Upper lobe of left lung (tissue), 6 donors: ENCODE data around the gene RASD1. TPM values are rescaled to one million over a fixed set of nuclear protein-coding genes. Genes with fewer than 3 reads are reported as not detected.
A peak's percentile ranks its signal among the peaks of the same experiment; 100 is the strongest.

Experiments
- ATAC-seq, 2 donors: fragments of 200-7000 bp; cut with Tn5 transposase; one replicate each; pipeline ENCODE4 v1.9.1; 2022; ENCODE audit warnings: mild to moderate bottlenecking in 2 of 2, moderate library complexity in 2 of 2; ENCODE audit not compliant: low FRiP score in 2 of 2
- DNase-seq, 2 donors: peaks; one replicate each; pipeline ENCODE4 v3.0.0-alpha.2; 2019 to 2020
- H3K27ac ChIP-seq, 4 donors: fragments of 200-600 bp; sonication (generic); one replicate each; pipeline ENCODE4 v1.5.1; 2016 to 2019
- H3K27me3 ChIP-seq, 4 donors: fragments of 200-600 bp; sonication (generic); one replicate each; pipeline ENCODE4 v1.5.1; 2017 to 2019
- H3K36me3 ChIP-seq, 4 donors: fragments of 200-600 bp; sonication (generic); one replicate each; pipeline ENCODE4 v1.5.1; 2016 to 2019
- H3K4me1 ChIP-seq, 4 donors: fragments of 200-600 bp; sonication (generic); one replicate each; pipeline ENCODE4 v1.5.1; 2018 to 2019
- H3K4me3 ChIP-seq, 4 donors: fragments of 200-600 bp; sonication (generic); one replicate each; pipeline ENCODE4 v1.5.1; 2017 to 2019; ENCODE audit warnings: mild to moderate bottlenecking in 2 of 4, moderate library complexity in 1 of 4
- H3K9me3 ChIP-seq, 4 donors: fragments of 200-600 bp; sonication (generic); one replicate each; pipeline ENCODE4 v1.5.1; 2018 to 2019
- EP300 ChIP-seq, 4 donors: sonication (generic); formaldehyde crosslinking; IDR thresholded peaks; one replicate each; pipeline ENCODE4 v1.5.1; 2017; ENCODE audit warnings: antibody characterized with exemption in 4 of 4, control low read depth in 2 of 4
- POLR2A ChIP-seq, 4 donors: fragments of 450-650 bp; IDR thresholded peaks; one replicate each; pipeline ENCODE4 v1.5.1; 2016 to 2017; ENCODE audit warnings: antibody characterized with exemption in 4 of 4, mild to moderate bottlenecking in 2 of 4
- POLR2AphosphoS5 ChIP-seq, 2 donors: sonication (generic); formaldehyde crosslinking; IDR thresholded peaks; one replicate each; pipeline ENCODE4 v1.5.1; 2017; ENCODE audit warnings: antibody characterized with exemption in 2 of 2
- WGBS, 2 donors: methylation state at CpG; one replicate each; pipeline ENCODE4 v1.1.5; 2017 to 2018; 5-methylcytosine and 5-hydroxymethylcytosine counted together
- total RNA-seq, 6 donors: library from RNA; depleted of rRNA in 4 of 6; stranded (reverse); fragments of >200 nt in 4 of 6; gene quantifications; one replicate each; pipeline versions ENCODE4 v1.1.0 to v1.2.1, GENCODE V29; 2016 to 2021
- TF ChIP-seq, protein P1 (sequence below), 6 experiments: fragments of 450-650 bp in 4 of 6; fragments of 200-600 bp in 2 of 6; sonication (generic) in 2 of 6; IDR thresholded peaks; one replicate each; pipeline ENCODE4 v1.5.1; 2016 to 2019; ENCODE audit warnings: antibody characterized with exemption in 6 of 6
- donor health status: DM: no; HTN: no; CAD: no; lungs with moderate emphysema.
- donor health status: DM: no; HTN: yes; CAD: no; lungs with severe emphysema.

RASD1 gene, protein sequence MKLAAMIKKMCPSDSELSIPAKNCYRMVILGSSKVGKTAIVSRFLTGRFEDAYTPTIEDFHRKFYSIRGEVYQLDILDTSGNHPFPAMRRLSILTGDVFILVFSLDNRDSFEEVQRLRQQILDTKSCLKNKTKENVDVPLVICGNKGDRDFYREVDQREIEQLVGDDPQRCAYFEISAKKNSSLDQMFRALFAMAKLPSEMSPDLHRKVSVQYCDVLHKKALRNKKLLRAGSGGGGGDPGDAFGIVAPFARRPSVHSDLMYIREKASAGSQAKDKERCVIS
- 10 to 100 TPM; 28.5 to 68.1 (median 36.5) TPM for total RNA-seq

DNA sequence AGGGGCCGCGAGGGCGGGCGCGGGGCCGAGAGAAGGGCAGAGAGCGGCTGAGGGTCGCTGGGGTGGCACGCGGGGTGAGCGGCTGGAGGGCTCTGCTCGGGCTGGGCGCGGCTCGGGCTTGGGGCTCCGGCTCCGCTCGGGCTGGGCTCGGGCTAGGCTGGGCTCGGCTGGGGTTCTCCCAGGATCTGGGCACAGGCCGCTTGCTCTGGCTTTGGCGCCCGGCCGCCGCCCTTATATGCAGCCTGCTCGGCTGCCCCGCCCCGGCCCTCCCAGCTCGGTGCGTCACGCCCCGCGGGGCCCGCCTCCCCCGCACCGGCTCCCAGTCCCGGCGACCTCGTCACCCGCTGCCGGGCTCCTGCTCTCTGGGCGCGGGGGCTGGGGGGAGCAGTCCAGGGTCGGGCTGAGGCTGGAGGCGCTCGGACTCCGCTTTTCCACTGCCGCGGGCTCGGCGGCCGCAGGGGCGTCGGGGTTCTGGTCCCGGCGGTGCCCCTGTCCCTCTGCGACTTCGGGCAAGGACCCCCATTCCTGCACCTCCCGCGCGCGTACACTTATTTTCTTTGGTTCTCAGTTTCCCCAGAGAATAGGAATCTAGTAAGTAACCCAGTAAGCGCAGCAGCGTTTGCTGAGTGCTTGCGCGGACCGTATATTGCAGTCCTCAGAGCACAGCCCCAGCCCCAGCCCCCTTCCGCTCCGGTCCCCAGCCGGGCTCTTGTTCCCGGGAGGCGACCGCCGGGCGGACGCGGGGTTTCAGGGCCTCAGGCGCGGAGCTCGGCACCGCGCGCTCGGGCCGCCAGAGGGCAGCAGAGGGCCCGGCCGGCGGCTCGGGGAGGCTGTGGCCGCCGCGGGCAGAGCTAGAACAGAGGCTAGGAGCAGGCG, at the start of gene RASD1:
TSS of gene RASD1 (minus strand) at position 207 of the 876 bp plus-strand sequence. CDS start 214 bp downstream, outside the sequence.
- peaks cover 0 to 11% (median 10%) of the 10 kb centered on the region in 4 donors for H3K36me3 ChIP-seq
- no peaks in the 10 kb centered on the region for H3K27me3 ChIP-seq
- peak; percentile 91 to 95 for ATAC-seq
- TF ChIP-seq, protein P1, sequence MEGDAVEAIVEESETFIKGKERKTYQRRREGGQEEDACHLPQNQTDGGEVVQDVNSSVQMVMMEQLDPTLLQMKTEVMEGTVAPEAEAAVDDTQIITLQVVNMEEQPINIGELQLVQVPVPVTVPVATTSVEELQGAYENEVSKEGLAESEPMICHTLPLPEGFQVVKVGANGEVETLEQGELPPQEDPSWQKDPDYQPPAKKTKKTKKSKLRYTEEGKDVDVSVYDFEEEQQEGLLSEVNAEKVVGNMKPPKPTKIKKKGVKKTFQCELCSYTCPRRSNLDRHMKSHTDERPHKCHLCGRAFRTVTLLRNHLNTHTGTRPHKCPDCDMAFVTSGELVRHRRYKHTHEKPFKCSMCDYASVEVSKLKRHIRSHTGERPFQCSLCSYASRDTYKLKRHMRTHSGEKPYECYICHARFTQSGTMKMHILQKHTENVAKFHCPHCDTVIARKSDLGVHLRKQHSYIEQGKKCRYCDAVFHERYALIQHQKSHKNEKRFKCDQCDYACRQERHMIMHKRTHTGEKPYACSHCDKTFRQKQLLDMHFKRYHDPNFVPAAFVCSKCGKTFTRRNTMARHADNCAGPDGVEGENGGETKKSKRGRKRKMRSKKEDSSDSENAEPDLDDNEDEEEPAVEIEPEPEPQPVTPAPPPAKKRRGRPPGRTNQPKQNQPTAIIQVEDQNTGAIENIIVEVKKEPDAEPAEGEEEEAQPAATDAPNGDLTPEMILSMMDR (IDR thresholded peaks at IDR 0.05) = peak; percentile 97 to 99 (median 98)
- TF ChIP-seq EP300 (IDR thresholded peaks at IDR 0.05) (peak in 1 of 4 donors; percentile 57), POLR2A (IDR thresholded peaks at IDR 0.05) (peak in 3 of 4 donors; percentile 96 to 100 (median 98)), POLR2AphosphoS5 (IDR thresholded peaks at IDR 0.05) (peak; percentile 79 to 99)
- H3K9me3 ChIP-seq = no peaks in the 10 kb centered on the region
- H3K27ac ChIP-seq = peak within 1 kb of the TSS; percentile 86 to 88 (median 87)
- peaks cover 5 to 27% (median 22%) of the 10 kb centered on the region in 4 donors for H3K4me1 ChIP-seq
- DNase-seq = peak; percentile 92 to 98
- H3K4me3 ChIP-seq = peak within 1 kb of the TSS; percentile 59 to 79 (median 67)
- 0 to 1% methylated on average over 6 to 63 of the region's 93 CpGs for WGBS, 2 donors

DNA sequence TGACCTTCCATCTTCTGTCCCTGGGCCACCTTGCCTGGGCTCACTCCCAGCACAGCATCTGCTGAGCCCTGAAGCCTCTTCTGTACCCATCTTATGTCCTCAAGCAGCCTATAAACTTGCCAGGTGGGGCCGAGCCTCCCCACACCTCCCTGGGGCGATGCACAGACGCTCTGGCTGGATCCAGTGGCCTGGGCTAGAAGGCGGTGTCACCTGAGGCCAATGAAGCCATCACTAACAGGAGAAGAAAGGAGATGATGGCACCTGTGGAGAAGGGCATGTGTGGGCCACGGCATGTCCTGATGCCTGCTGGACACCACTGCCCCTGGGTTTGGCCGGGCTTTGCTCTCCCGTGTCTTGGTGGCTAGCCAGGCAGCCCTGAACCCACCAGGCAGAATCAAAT, 49.8 kb upstream of the RASD1 start:
- ATAC-seq (no peak), DNase-seq (peak in 1 of 2 donors; percentile 46)
- Histone ChIP-seq H3K4me1 (peaks cover 0 to under 1% (median 0%) of the 10 kb centered on the region in 4 donors), H3K36me3 (no peaks in the 10 kb centered on the region), H3K4me3 (no peak overlapping the region), H3K27me3 (no peaks in the 10 kb centered on the region), H3K9me3 (no peaks in the 10 kb centered on the region), H3K27ac (no peak overlapping the region)
- WGBS, 2 donors = 92 to 93% methylated on average over 2 to 7 of the region's 7 CpGs
- TF ChIP-seq, protein P1 (IDR thresholded peaks at IDR 0.05) = no peak
- no peak for TF ChIP-seq EP300 (IDR thresholded peaks at IDR 0.05)
- no peak for TF ChIP-seq POLR2A (IDR thresholded peaks at IDR 0.05)
- TF ChIP-seq POLR2AphosphoS5 (IDR thresholded peaks at IDR 0.05) = no peak

DNA sequence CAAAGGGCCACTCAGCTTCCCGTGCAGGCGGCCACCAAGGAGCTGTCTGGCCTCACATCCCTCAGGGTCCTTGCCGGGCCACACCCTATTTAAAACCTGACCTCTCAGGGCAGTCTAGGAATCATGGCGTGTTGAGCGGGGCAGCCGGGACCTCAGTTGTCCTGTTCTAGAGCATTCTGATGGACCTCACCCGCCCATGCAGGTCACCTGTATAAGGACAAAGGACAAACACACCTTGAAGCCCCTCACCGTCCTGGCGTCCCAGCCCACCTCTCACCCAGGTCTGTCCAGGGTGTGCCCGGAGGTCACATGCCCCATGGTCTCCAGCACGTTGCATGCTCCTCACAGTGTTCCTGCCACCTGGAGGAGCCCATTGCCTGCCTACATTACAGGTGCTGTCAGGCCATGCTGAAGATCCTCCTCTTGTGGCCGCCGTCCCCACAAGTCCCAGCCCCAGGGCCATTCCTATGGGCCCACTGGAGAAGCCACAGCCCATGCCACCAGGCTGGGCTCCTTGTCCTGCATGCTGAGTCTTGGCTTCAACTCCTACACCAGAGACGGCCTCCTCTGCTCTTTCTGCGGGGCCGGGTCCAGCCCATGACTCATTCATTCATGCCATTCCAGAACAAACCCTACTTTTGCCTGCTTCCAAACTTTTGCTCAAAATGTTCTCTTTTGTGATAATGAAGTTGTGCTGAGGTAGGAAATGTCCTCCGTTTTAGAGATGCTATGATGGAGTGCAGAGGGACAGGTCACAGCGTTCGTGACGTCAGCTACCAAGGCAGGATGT, 49.0 kb upstream of the RASD1 start:
- H3K27ac ChIP-seq = no peak overlapping the region
- H3K27me3 ChIP-seq = no peaks in the 10 kb centered on the region
- H3K4me3 ChIP-seq = no peak overlapping the region
- ATAC-seq (peak in 1 of 2 donors; percentile 54), DNase-seq (peak in 1 of 2 donors; percentile 45)
- no peaks in the 10 kb centered on the region for H3K9me3 ChIP-seq
- TF ChIP-seq POLR2AphosphoS5 (IDR thresholded peaks at IDR 0.05) (no peak), EP300 (IDR thresholded peaks at IDR 0.05) (no peak), POLR2A (IDR thresholded peaks at IDR 0.05) (no peak)
- TF ChIP-seq, protein P1 (IDR thresholded peaks at IDR 0.05) = no peak
- peaks cover 0 to 8% (median under 1%) of the 10 kb centered on the region in 4 donors for H3K4me1 ChIP-seq
- no peaks in the 10 kb centered on the region for H3K36me3 ChIP-seq
- 90 to 95% methylated on average over 10 to 20 of the region's 20 CpGs for WGBS, 2 donors

DNA sequence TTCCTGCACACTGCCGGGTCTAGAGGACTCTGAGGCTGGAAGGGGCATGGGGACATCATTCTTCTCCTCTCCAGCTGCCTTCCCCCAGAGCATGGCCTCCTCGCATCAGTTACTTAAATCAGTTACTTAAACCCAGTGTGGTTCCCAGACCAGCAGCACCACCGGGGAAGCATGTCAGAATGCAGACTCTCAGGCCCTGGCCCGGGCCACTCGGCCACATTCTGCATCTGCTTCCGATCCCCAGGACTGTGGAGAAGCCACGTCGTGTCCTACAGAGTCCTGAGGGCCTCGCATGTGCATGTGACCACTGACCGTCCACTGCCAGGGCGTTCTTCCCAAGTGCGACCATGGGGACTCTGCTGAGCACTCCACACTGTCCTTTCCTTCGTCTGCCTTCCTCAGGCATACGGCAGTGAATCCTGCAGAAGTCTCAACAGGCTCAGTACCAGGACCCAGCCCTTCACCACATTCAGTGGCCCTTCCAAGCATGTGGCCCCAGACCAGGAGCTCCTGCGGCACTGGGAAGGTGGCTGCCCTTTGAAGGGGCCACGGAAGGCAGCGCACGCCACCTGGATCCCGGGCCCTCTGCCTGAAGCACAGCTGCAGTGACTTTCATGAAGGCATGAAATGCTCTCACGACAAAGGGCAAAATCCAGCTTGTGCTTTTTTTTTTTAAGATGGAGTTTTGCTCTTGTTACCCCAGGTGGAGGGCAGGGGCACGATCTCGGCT, 46.9 kb upstream of the RASD1 start:
- Histone ChIP-seq H3K36me3 (no peaks in the 10 kb centered on the region), H3K4me3 (no peak overlapping the region), H3K27me3 (no peaks in the 10 kb centered on the region), H3K9me3 (no peaks in the 10 kb centered on the region), H3K4me1 (peaks cover 3 to 22% (median 12%) of the 10 kb centered on the region in 4 donors), H3K27ac (no peak overlapping the region)
- no peak for ATAC-seq
- peak in 1 of 2 donors; percentile 60 for DNase-seq
- 96% methylated on average over 10 to 22 of the region's 22 CpGs for WGBS, 2 donors
- no peak for TF ChIP-seq EP300 (IDR thresholded peaks at IDR 0.05)
- TF ChIP-seq POLR2A (IDR thresholded peaks at IDR 0.05) = no peak
- TF ChIP-seq POLR2AphosphoS5 (IDR thresholded peaks at IDR 0.05) = no peak
- TF ChIP-seq, protein P1 (IDR thresholded peaks at IDR 0.05) = no peak
